Ishikawa (cell line): ENCODE results near the gene OR10V1.

Experiments used
- CEBPB ChIP-seq: IDR thresholded peaks from 2 replicates; pipeline ENCODE4 v1.6.1; 2012
- CREB1 ChIP-seq: IDR thresholded peaks from 2 replicates; pipeline ENCODE4 v1.6.1; 2012; ENCODE audit warnings: low read depth
- EGR1 ChIP-seq: IDR thresholded peaks from 2 replicates; pipeline ENCODE4 v1.6.1; 2012
- EP300 ChIP-seq: IDR thresholded peaks from 2 replicates; pipeline ENCODE4 v1.6.1; 2012; ENCODE audit warnings: borderline replicate concordance
- FOXM1 ChIP-seq: IDR thresholded peaks from 2 replicates; pipeline ENCODE4 v1.6.1; 2012; ENCODE audit warnings: low read depth, borderline replicate concordance
- MAX ChIP-seq: IDR thresholded peaks from 2 replicates; pipeline ENCODE4 v1.6.1; 2012
- NFIC ChIP-seq: IDR thresholded peaks from 2 replicates; pipeline ENCODE4 v1.6.1; 2012
- RAD21 ChIP-seq: IDR thresholded peaks from 2 replicates; pipeline ENCODE4 v1.6.1; 2012; ENCODE audit warnings: low read depth
- REST ChIP-seq: IDR thresholded peaks from 2 replicates; pipeline ENCODE4 v1.6.1; 2012; ENCODE audit warnings: low read depth, mild to moderate bottlenecking
- TAF1 ChIP-seq: IDR thresholded peaks from 2 replicates; pipeline ENCODE4 v1.6.1; 2012; ENCODE audit warnings: low read depth, mild to moderate bottlenecking
- TEAD4 ChIP-seq: IDR thresholded peaks from 2 replicates; pipeline ENCODE4 v1.6.1; 2012
- USF1 ChIP-seq: IDR thresholded peaks from 2 replicates; pipeline ENCODE4 v1.6.1; 2012
- YY1 ChIP-seq: IDR thresholded peaks from 2 replicates; pipeline ENCODE4 v1.6.1; 2012; ENCODE audit warnings: low read depth
- ZBTB7A ChIP-seq: IDR thresholded peaks from 2 replicates; pipeline ENCODE4 v1.6.1; 2012; ENCODE audit warnings: low read depth

GRCh38 chr11:59716051-59716450 lies 2.4 kb upstream of the OR10V1 start:
- TF ChIP-seq EP300 (no peak), FOXM1 (no peak), REST (no peak), MAX (no peak), USF1 (no peak), ZBTB7A (no peak), CREB1 (no peak), TAF1 (no peak), NFIC (no peak), TEAD4 (no peak), RAD21 (no peak), CEBPB (no peak), EGR1 (no peak), YY1 (no peak)
